ENCODE results near the gene UTP4. TPM values are rescaled to one million over a fixed set of nuclear protein-coding genes. Genes with fewer than 3 reads are reported as not detected.
A peak's percentile ranks its signal among the peaks of the same experiment; 100 is the strongest.

UTP4 gene
- total RNA-seq, 3 donors from 2014 or later, result 18.6 to 33.2 (median 24.6) TPM

DNA sequence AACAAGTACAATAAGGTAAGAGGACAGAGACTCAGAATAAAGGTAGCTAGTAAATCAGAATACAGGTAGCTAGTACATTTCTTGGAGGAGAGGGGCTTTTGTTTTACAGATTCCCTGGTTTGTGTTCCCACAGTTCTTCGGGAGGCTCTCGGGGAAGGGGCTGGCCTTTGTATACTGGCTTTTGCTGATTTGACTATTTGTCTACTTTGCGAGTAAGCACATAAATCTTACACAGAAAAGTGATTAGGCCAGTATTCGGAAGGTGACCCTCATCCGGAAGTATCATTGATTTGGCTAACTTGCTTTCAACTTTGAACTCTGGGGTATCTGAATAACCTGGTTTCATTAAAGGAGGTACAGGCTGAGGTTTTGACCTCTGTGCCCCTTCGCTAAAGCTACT lies 33.1 kb downstream of the UTP4 start:
- TF ChIP-seq, protein P1, sequence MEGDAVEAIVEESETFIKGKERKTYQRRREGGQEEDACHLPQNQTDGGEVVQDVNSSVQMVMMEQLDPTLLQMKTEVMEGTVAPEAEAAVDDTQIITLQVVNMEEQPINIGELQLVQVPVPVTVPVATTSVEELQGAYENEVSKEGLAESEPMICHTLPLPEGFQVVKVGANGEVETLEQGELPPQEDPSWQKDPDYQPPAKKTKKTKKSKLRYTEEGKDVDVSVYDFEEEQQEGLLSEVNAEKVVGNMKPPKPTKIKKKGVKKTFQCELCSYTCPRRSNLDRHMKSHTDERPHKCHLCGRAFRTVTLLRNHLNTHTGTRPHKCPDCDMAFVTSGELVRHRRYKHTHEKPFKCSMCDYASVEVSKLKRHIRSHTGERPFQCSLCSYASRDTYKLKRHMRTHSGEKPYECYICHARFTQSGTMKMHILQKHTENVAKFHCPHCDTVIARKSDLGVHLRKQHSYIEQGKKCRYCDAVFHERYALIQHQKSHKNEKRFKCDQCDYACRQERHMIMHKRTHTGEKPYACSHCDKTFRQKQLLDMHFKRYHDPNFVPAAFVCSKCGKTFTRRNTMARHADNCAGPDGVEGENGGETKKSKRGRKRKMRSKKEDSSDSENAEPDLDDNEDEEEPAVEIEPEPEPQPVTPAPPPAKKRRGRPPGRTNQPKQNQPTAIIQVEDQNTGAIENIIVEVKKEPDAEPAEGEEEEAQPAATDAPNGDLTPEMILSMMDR (IDR thresholded peaks at IDR 0.05), result no peak
- H3K36me3 ChIP-seq (ENCODE audit: low read depth), result no peaks in the 10 kb centered on the region
- H3K9me3 ChIP-seq, result no peaks in the 10 kb centered on the region
- H3K4me3 ChIP-seq, result no peak overlapping the region
- DNase-seq (no peak), ATAC-seq (no peak)
- peaks cover 4% of the 10 kb centered on the region for H3K4me1 ChIP-seq (ENCODE audit: low read depth)
- intact Hi-C loops (cut with DNase I, micrococcal nuclease), result no loop called here

DNA sequence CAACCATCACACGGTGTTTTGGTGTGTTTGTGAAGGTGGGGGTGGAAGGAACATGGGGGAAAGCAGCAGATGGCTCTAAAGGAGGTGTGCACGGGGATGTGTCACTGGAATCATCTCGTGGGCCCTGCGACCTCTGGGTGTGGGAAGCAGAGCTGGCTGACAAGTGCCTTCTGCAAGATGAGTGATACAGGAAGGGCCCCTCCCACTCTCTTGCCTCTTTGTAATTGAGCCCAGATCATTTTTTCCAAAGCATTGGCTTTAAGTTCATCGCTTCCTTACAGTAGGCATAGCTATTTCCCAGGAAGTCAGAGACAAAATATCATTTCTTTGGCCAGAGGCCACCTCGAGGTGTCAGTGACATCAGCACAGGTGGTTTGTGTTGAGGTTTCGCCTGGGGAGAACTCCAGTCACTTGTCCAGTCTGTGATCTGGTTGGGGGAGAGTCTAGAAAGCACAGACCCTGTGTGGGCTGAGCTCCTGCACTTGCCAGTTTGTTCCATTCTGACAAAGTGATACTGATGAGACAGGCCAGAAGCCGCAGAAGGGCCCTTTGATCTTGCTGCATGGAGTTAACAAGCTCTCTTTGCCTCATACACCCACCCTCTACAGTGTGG lies 33.9 kb downstream of the UTP4 start:
- Histone ChIP-seq H3K4me1 (ENCODE audit: low read depth) (peaks cover 9% of the 10 kb centered on the region), H3K36me3 (ENCODE audit: low read depth) (no peaks in the 10 kb centered on the region), H3K9me3 (no peaks in the 10 kb centered on the region), H3K4me3 (no peak overlapping the region)
- TF ChIP-seq, protein P1 (IDR thresholded peaks at IDR 0.05), result no peak
- ATAC-seq, result peak; percentile 15
- no peak for DNase-seq
- intact Hi-C loops (cut with DNase I, micrococcal nuclease), result no loop called here

DNA sequence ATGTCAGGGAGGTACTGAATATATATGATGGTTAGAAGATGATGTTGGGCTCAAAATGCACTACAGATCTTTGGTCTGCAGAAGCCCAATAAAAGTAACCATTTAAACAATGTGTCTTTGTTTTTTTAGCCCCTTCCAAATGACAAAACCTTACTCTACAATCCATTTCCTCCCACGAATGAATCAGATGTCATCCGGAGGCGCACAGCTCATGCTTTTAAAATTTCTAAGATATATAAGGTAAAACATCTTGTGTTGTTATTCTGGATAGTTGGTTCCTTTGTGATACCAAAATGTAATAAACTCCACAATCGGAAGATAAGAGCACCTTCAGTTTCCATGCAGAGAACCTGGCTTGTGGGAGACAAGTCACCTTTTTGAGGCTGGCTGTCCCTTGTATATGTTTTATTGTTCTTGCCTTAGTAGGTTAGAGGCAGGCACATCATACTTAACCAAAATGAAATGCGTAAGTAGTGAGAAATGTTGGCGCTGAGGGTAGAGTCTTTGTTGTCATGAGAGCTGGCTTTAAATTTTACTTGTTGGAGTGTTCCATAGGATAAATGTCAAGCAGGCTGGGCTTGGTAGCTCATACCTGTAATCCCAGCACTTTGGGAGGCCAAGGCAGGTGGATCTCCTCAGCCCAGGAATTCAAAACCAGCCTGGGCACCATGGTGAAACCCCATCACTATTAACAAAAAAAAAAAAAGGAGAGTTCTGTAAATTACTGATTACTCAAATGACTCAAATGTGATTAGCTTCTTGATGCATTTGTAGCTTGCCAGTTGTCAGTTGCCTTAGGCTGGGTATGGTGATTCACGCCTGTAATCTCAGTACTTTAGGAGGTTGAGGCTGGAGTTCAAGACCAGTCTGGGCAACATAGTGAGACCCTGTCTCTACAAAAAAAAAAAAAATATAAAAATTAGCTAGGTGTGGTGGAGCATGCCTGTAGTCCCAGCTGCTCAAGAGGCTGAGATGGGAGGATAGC lies 34.8 kb downstream of the UTP4 start:
- DNase-seq (no peak), ATAC-seq (no peak)
- Histone ChIP-seq H3K9me3 (no peaks in the 10 kb centered on the region), H3K36me3 (ENCODE audit: low read depth) (no peaks in the 10 kb centered on the region), H3K4me1 (ENCODE audit: low read depth) (peaks cover 10% of the 10 kb centered on the region), H3K4me3 (no peak overlapping the region)
- TF ChIP-seq, protein P1 (IDR thresholded peaks at IDR 0.05), result no peak
- intact Hi-C loops (cut with DNase I, micrococcal nuclease), result no loop called here

DNA sequence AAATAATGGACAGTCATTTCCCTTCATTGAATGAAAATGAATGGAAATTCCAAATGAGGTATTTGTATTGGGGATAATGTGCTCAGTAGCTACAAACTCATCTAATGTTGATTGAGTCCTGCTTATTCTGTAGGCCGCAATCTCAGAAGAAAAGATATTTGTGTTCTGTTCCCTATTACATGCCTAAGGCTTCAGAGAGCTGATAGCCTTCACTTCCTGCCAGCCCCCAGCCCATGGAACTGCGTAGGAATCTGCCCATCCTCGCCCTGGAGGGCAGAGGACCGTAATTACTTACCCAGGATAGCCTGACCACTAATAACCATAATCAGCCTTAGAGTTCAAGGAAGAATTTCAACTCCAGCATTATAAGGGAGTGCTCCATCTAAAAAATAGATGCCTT lies 36.6 kb downstream of the UTP4 start:
- ATAC-seq, result no peak
- H3K36me3 ChIP-seq (ENCODE audit: low read depth), result no peaks in the 10 kb centered on the region
- no peak for DNase-seq
- intact Hi-C loops (cut with DNase I, micrococcal nuclease), result no loop called here
- no peak overlapping the region for H3K4me3 ChIP-seq
- no peaks in the 10 kb centered on the region for H3K9me3 ChIP-seq
- TF ChIP-seq, protein P1 (IDR thresholded peaks at IDR 0.05), result no peak
- H3K4me1 ChIP-seq (ENCODE audit: low read depth), result peaks cover 14% of the 10 kb centered on the region

DNA sequence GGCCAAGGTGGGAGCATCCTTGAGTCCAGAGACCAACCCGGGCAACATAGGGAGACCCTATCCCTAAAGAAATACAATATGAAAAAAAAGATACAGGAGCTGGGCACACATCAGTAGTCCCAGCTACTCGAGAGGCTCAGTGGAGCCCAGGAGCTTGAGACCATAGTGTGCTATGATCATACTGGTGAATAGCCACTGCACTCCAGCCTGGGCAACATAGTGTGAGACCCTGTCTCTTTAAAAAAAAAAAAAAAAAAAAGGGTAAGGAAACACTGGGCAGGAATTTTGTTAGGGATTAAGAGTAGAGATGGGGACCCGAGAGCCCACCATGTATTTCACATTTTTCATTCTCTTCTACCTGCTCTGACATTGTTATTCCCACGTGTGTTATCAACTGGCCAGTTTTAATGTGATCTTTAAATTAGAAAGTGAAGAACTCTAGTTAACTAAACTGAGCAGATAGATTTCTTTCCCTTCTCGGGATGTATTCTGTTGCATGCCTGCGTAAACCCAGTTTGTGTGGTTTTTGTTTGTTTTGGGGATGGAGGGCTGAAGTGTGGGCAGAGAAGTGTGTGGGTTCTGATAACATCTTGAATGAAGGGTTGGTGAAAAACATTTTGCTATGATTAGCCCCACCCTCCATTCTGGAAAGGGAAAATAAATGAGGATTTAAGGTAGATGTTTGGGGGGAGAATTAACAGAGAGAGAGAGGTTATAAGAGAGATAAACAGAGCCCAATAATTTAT lies 37.3 kb downstream of the UTP4 start:
- H3K4me3 ChIP-seq, result no peak overlapping the region
- no peaks in the 10 kb centered on the region for H3K36me3 ChIP-seq (ENCODE audit: low read depth)
- no peaks in the 10 kb centered on the region for H3K9me3 ChIP-seq
- intact Hi-C loops (cut with DNase I, micrococcal nuclease), result no loop called here
- peaks cover 14% of the 10 kb centered on the region for H3K4me1 ChIP-seq (ENCODE audit: low read depth)
- TF ChIP-seq, protein P1 (IDR thresholded peaks at IDR 0.05), result no peak
- ATAC-seq (no peak), DNase-seq (no peak)
